Vagina (tissue), 2 donors: ENCODE results near the gene WWC2. TPM values are rescaled to one million over a fixed set of nuclear protein-coding genes. Genes with fewer than 3 reads are reported as not detected.

ENCODE experiments used
- DNase-seq, 2 donors: peaks; one replicate each; pipeline ENCODE4 v3.0.0-alpha.2; 2017; ENCODE audit errors: extremely low spot score in 2 of 2
- H3K27ac ChIP-seq: fragments of 200-600 bp; sonication (generic); one replicate; pipeline ENCODE4 v1.5.1; 2019
- H3K27me3 ChIP-seq: fragments of 200-600 bp; sonication (generic); one replicate; pipeline ENCODE4 v1.5.1; 2019
- H3K36me3 ChIP-seq, 2 donors: fragments of 200-600 bp; sonication (generic); one replicate each; pipeline ENCODE4 v1.5.1; 2017 to 2019
- H3K4me1 ChIP-seq: fragments of 200-600 bp; sonication (generic); one replicate; pipeline ENCODE4 v1.5.1; 2019
- H3K4me3 ChIP-seq, 2 donors: fragments of 200-600 bp; sonication (generic); 1 replicate in 1 of 2; 2 replicates in 1 of 2; pipeline ENCODE4 v1.5.1; 2016 to 2019
- H3K9me3 ChIP-seq: fragments of 200-600 bp; sonication (generic); one replicate; pipeline ENCODE4 v1.5.1; 2019
- POLR2A ChIP-seq, 2 donors: fragments of 450-650 bp; IDR thresholded peaks; one replicate each; pipeline ENCODE4 v1.6.1; 2017; ENCODE audit warnings: antibody characterized with exemption in 2 of 2, mild to moderate bottlenecking in 2 of 2, moderate library complexity in 2 of 2
- POLR2AphosphoS5 ChIP-seq, 2 donors: sonication (generic); formaldehyde crosslinking; IDR thresholded peaks; one replicate each; pipeline ENCODE4 v1.9.0; 2017; ENCODE audit warnings: antibody characterized with exemption in 2 of 2, mild to moderate bottlenecking in 2 of 2, low read depth in 1 of 2; ENCODE audit not compliant: insufficient read depth in 1 of 2
- intact Hi-C: fragments of 100-400 bp; cut with DNase I; formaldehyde crosslinking; loops from one replicate; pipeline ENCODE4 v1.15.1; 2023
- total RNA-seq: library from RNA; depleted of rRNA; stranded (reverse); fragments of >200 nt; gene quantifications from one replicate; pipeline ENCODE4 v1.2.3, GENCODE V29; 2016
- TF ChIP-seq, protein P1 (sequence below), 3 experiments: fragments of 450-650 bp in 2 of 3; fragments of 200-600 bp in 1 of 3; sonication (generic) in 1 of 3; IDR thresholded peaks; one replicate each; pipeline ENCODE4 v1.5.1; 2017 to 2019; ENCODE audit warnings: antibody characterized with exemption in 3 of 3, mild to moderate bottlenecking in 2 of 3, moderate library complexity in 2 of 3

WWC2 gene
- total RNA-seq, 1 donor from 2014 or later, result 24.3 TPM

DNA sequence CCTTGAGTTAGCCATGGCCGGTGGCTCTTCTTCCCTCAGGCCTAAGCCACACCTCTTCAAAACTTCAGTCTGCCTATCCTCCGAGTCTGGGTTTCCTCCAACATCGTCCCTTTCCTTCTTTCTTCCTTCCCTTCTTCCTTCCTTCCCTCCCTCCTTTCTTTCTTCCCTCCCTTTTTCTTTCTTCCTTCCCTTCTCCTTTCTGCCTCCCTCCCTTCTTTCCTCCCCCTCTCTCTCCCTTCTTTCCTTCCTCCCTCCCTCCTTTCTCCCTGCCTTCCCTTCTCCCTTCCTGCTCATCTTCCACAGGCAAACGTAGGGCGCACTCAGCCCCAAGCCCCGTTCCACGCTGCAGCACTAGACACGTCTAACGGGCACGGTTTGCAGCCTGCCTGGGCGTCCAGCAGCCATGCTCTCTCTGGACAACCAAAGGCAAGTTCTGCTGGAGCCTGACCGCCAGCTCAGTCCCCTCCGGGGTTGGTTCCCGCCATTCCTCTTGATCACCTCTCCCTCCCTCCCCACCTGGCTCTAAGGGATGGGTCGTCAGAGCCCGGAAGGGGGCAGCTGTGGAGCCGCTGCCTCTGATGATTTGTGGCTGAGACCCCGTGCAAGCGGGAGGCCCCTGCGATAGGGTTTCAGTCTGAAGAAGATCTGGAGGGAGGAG, 257.2 kb downstream of the WWC2 start:
- H3K27ac ChIP-seq, result no peak overlapping the region
- DNase-seq, result no peak
- intact Hi-C loops, result no loop called here
- H3K9me3 ChIP-seq, result no peaks in the 10 kb centered on the region
- peaks cover 8% of the 10 kb centered on the region for H3K4me1 ChIP-seq
- no peak for TF ChIP-seq POLR2A (IDR thresholded peaks at IDR 0.05)
- TF ChIP-seq, protein P1, sequence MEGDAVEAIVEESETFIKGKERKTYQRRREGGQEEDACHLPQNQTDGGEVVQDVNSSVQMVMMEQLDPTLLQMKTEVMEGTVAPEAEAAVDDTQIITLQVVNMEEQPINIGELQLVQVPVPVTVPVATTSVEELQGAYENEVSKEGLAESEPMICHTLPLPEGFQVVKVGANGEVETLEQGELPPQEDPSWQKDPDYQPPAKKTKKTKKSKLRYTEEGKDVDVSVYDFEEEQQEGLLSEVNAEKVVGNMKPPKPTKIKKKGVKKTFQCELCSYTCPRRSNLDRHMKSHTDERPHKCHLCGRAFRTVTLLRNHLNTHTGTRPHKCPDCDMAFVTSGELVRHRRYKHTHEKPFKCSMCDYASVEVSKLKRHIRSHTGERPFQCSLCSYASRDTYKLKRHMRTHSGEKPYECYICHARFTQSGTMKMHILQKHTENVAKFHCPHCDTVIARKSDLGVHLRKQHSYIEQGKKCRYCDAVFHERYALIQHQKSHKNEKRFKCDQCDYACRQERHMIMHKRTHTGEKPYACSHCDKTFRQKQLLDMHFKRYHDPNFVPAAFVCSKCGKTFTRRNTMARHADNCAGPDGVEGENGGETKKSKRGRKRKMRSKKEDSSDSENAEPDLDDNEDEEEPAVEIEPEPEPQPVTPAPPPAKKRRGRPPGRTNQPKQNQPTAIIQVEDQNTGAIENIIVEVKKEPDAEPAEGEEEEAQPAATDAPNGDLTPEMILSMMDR (IDR thresholded peaks at IDR 0.05), result no peak
- no peak for TF ChIP-seq POLR2AphosphoS5 (IDR thresholded peaks at IDR 0.05; ENCODE audit: insufficient read depth in 1 of 2, low read depth in 1 of 2)
- H3K4me3 ChIP-seq, result no peak overlapping the region
- no peaks in the 10 kb centered on the region for H3K36me3 ChIP-seq
- no peaks in the 10 kb centered on the region for H3K27me3 ChIP-seq

GRCh38 chr4:183356931-183357675, 258.0 kb downstream of the WWC2 start:
- no peak overlapping the region for H3K4me3 ChIP-seq
- peaks cover 8% of the 10 kb centered on the region for H3K4me1 ChIP-seq
- TF ChIP-seq POLR2A (IDR thresholded peaks at IDR 0.05) (no peak), POLR2AphosphoS5 (IDR thresholded peaks at IDR 0.05; ENCODE audit: insufficient read depth in 1 of 2, low read depth in 1 of 2) (no peak)
- TF ChIP-seq, protein P1 (IDR thresholded peaks at IDR 0.05), result no peak
- H3K27me3 ChIP-seq, result no peaks in the 10 kb centered on the region
- no peak overlapping the region for H3K27ac ChIP-seq
- intact Hi-C loops, result no loop called here
- no peak for DNase-seq
- no peaks in the 10 kb centered on the region for H3K36me3 ChIP-seq
- no peaks in the 10 kb centered on the region for H3K9me3 ChIP-seq

DNA sequence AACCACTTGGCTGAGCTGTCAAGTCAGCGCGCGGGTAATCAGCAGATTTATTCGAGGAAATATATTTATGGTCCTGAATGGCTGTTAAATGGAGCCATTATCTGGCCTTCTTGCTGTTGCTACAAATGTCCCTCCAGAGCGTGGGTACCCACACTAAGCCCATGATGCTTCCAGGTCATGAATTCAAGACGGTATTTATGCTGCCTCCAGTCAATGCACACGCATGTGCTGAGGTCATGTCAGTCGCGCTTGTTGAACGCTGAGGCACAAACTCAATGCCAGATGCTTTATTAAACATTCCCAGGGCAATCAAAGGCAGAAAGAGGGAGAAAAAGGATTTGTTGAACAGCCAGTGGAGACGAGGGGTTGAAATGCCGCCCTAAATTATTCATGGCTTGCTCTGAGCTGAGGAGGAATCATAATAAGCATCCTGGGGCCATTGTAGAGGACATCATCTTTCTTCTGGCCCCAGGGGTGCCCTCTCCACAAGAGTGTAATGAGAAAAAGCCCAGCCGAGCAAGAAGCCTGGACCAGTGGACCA, 259.2 kb downstream of the WWC2 start:
- intact Hi-C loops, result no loop called here
- no peak for DNase-seq
- TF ChIP-seq POLR2A (IDR thresholded peaks at IDR 0.05) (no peak), POLR2AphosphoS5 (IDR thresholded peaks at IDR 0.05; ENCODE audit: insufficient read depth in 1 of 2, low read depth in 1 of 2) (no peak)
- H3K27ac ChIP-seq, result no peak overlapping the region
- H3K4me1 ChIP-seq, result peaks cover 8% of the 10 kb centered on the region
- no peak overlapping the region for H3K4me3 ChIP-seq
- no peaks in the 10 kb centered on the region for H3K36me3 ChIP-seq
- no peaks in the 10 kb centered on the region for H3K9me3 ChIP-seq
- no peaks in the 10 kb centered on the region for H3K27me3 ChIP-seq

- Histone ChIP-seq H3K4me3 (no peak overlapping the region), H3K27ac (no peak overlapping the region), H3K36me3 (no peaks in the 10 kb centered on the region), H3K9me3 (no peaks in the 10 kb centered on the region), H3K4me1 (peaks cover 6% of the 10 kb centered on the region), H3K27me3 (no peaks in the 10 kb centered on the region)
- no peak for DNase-seq
- no peak for TF ChIP-seq POLR2AphosphoS5 (IDR thresholded peaks at IDR 0.05; ENCODE audit: insufficient read depth in 1 of 2, low read depth in 1 of 2)
- no peak for TF ChIP-seq POLR2A (IDR thresholded peaks at IDR 0.05)
- TF ChIP-seq, protein P1 (IDR thresholded peaks at IDR 0.05), result no peak
- intact Hi-C loops, result no loop called here
These were observed 261.3 kb downstream of the WWC2 start for GRCh38 chr4:183360161-183360919.

- no peak for DNase-seq
These were observed 263.0 kb downstream of the WWC2 start for GRCh38 chr4:183362036-183362435.

More at GRCh38 chr4:183362036-183362435, 263.0 kb downstream of the WWC2 start:
- TF ChIP-seq POLR2AphosphoS5 (IDR thresholded peaks at IDR 0.05; ENCODE audit: insufficient read depth in 1 of 2, low read depth in 1 of 2), result no peak
- TF ChIP-seq, protein P1 (IDR thresholded peaks at IDR 0.05), result no peak
- no peak for TF ChIP-seq POLR2A (IDR thresholded peaks at IDR 0.05)
- H3K36me3 ChIP-seq, result no peaks in the 10 kb centered on the region
- H3K9me3 ChIP-seq, result no peaks in the 10 kb centered on the region
- no peak overlapping the region for H3K4me3 ChIP-seq
- intact Hi-C loops, result no loop called here
- no peak overlapping the region for H3K27ac ChIP-seq
- no peaks in the 10 kb centered on the region for H3K4me1 ChIP-seq
- no peaks in the 10 kb centered on the region for H3K27me3 ChIP-seq
